Activated CD4-positive, alpha-beta memory T cell treated with anti-CD3 and anti-CD28 coated beads, Interleukin-2, amount 10 ng/mL, durations not matched to agents 7 days and 5 days (primary cell): ENCODE data around the gene EPS8L1. TPM values are rescaled to one million over a fixed set of nuclear protein-coding genes. Genes with fewer than 3 reads are reported as not detected.
"Not testable (repeated sequence)": the region's sequence is repeated elsewhere in the genome, so short reads cannot be mapped to it uniquely, and the experiment has no call there.

Experiments
- CTCF ChIA-PET: fragments of 350-600 bp; sonication (Branson Sonifier 250); formaldehyde crosslinking; loops from one replicate; lab custom pipeline; 2021; ENCODE audit warnings: antibody characterized with exemption, inconsistent platforms; lab: Charles Lee
- POLR2A ChIA-PET: fragments of 350-600 bp; sonication (Branson Sonifier 250); formaldehyde crosslinking; loops from one replicate; lab custom pipeline; 2021; ENCODE audit warnings: antibody characterized with exemption; lab: Charles Lee
- DNase-seq: peaks from one replicate; pipeline ENCODE4 v3.0.0-alpha.2; 2020
- H3K27ac Mint-ChIP-seq: one replicate; pipeline ENCODE4 v1.8.0; 2021; ENCODE audit warnings: mild to moderate bottlenecking, mixed read lengths
- H3K27me3 Mint-ChIP-seq: one replicate; pipeline ENCODE4 v1.8.0; 2021; ENCODE audit warnings: mixed read lengths
- H3K36me3 Mint-ChIP-seq: one replicate; pipeline ENCODE4 v1.8.0; 2021; ENCODE audit warnings: low read depth, mixed read lengths
- H3K4me1 Mint-ChIP-seq: one replicate; pipeline ENCODE4 v1.8.0; 2021; ENCODE audit warnings: mixed read lengths
- H3K4me3 Mint-ChIP-seq: one replicate; pipeline ENCODE4 v1.8.0; 2021; ENCODE audit warnings: mild to moderate bottlenecking, mixed read lengths
- H3K9me3 Mint-ChIP-seq: one replicate; pipeline ENCODE4 v1.8.0; 2021; ENCODE audit warnings: mixed read lengths
- total RNA-seq, 2 experiments: library from RNA; stranded (reverse); gene quantifications; one replicate each; pipeline ENCODE4 v1.2.3, GENCODE V29; 2021

Gene EPS8L1
- total RNA-seq, 2 experiments from 2014 or later: 6.9 to 7.6 TPM

DNA sequence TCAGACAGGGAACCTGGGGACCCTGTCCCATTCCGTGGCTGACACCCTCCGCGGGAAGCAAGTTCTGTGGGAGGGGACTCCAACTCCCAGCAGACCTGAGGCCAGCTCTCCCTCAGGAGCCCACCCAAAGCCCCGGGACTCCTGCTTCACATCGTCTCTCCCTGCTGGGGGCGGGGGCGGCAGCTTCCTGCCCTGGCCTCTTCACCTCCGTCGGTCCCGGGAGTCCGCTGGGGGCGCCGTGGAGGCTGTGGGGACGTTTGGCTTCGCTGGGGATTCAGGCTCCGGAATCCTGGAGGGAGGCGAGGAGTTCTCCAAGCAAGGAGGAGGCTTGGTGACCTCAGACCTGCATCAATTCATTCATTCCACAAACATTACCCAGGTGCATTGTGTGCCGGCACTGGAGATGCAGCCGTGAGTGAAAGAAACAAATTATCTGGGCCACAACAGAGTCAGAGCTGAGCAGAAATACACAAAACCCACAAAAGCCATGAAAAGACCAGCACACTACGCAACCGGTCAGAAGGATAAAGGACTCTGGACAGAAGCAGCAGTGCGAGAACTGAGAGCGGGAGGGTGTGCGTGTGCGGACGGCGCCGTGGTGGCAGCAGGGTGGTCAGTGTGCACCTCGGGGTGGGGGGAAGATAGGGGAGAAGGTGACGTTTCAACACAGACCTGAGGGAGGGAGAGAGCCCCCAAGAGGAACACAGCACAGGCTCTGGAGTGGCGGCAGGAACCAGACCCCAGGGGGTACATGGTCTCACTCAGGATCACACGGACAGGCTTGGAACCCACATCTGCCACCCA lies 19.0 kb downstream of the EPS8L1 start:
- Mint-ChIP-seq H3K4me1 (no peaks in the 10 kb centered on the region), H3K27ac (no peak overlapping the region), H3K27me3 (no peaks in the 10 kb centered on the region), H3K4me3 (no peak overlapping the region), H3K9me3 (no peaks in the 10 kb centered on the region), H3K36me3 (peaks cover 19% of the 10 kb centered on the region)
- no peak for DNase-seq
- POLR2A ChIA-PET: no interaction called here
- CTCF ChIA-PET: no interaction called here

DNA sequence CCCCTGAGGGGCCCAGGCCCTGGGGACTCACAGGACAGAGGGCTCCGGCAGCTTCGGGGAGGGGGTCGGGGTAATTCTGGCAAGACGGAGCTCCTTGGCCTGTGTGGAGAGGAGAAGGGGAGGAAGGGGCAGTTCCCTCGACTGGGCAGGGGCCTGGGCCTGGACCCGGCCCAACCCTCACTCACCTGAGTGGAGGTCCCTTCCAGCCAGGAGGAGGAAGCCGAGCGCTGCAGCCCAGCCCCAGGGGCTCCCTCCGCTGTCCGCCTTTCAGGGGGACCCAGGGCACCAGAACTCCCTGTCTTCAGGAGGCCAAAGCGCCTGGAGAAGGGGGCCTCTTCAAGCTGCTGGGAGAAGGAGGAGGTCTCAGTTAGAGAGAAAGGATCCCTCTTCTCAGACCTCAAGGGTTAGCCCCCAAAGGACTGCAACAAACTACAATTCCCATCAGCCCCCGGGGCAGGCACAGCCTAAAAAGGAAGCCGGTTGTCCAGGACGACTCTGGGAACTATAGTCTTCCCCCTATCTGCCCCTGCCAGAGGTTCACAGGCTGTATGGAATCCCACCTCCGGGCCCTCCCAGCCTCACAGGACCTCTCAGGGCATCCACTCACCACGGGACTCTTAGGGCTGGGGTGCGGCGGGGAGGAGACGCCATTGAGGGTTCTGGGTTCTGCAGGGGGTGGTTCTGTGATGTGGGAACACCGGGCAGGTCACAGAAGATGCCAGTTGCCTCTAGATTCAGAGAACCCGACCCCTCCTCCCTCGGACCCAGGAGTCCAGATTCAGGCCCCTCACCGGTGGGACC lies 19.8 kb downstream of the EPS8L1 start:
- Mint-ChIP-seq H3K27me3 (no peaks in the 10 kb centered on the region), H3K4me1 (no peaks in the 10 kb centered on the region), H3K27ac (no peak overlapping the region), H3K36me3 (peaks cover 17% of the 10 kb centered on the region), H3K9me3 (no peaks in the 10 kb centered on the region), H3K4me3 (no peak overlapping the region)
- CTCF ChIA-PET: interaction anchor here (0.6 kb wide), 1 partner anchor 46 kb away, joined by 3 read pairs; no protein-coding TSS in a partner anchor
- no peak for DNase-seq
- POLR2A ChIA-PET: interaction anchor here (0.8 kb wide), 1 partner anchor 9 kb away, joined by 3 read pairs; no protein-coding TSS in a partner anchor

DNA sequence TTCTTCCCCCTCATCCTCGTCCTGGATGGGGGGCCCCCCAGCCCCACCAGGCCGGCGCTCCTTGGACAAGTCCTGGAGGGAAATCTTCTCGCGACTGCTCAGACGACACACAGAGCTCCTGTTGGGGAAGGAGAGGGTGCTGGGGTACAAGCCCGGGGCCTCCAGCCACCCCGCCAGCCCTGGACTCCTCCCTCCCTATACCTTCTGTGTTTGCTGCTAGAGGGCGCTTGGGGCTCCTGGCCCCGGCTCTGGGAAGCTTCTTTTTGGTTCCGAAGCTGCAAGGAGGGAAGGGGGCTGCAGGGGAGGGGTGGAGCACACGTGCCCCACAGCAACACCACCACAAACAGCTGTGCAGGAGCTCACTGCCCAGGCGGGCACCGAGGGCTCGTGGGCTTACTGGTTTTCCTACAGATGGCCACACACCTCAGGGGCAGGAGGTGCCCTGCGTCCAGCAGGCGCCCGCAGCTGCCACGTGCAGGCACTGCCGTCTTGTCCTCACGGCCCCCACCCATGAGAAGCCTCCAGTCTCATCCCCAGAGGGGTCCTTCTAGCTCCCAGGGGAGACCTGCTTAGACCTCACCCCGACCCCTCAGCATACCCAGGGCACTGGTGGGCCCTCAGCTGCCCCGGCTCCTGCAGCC lies 20.5 kb downstream of the EPS8L1 start:
- peaks cover 13% of the 10 kb centered on the region for H3K36me3 Mint-ChIP-seq
- no peaks in the 10 kb centered on the region for H3K4me1 Mint-ChIP-seq
- no peak for DNase-seq
- no peaks in the 10 kb centered on the region for H3K9me3 Mint-ChIP-seq
- H3K27ac Mint-ChIP-seq: no peak overlapping the region
- H3K4me3 Mint-ChIP-seq: no peak overlapping the region
- POLR2A ChIA-PET: interaction anchor here (0.8 kb wide), 1 partner anchor 10 kb away, joined by 3 read pairs; no protein-coding TSS in a partner anchor
- no peaks in the 10 kb centered on the region for H3K27me3 Mint-ChIP-seq
- CTCF ChIA-PET: interaction anchor here (0.6 kb wide), 1 partner anchor 45 kb away, joined by 3 read pairs; no protein-coding TSS in a partner anchor

DNA sequence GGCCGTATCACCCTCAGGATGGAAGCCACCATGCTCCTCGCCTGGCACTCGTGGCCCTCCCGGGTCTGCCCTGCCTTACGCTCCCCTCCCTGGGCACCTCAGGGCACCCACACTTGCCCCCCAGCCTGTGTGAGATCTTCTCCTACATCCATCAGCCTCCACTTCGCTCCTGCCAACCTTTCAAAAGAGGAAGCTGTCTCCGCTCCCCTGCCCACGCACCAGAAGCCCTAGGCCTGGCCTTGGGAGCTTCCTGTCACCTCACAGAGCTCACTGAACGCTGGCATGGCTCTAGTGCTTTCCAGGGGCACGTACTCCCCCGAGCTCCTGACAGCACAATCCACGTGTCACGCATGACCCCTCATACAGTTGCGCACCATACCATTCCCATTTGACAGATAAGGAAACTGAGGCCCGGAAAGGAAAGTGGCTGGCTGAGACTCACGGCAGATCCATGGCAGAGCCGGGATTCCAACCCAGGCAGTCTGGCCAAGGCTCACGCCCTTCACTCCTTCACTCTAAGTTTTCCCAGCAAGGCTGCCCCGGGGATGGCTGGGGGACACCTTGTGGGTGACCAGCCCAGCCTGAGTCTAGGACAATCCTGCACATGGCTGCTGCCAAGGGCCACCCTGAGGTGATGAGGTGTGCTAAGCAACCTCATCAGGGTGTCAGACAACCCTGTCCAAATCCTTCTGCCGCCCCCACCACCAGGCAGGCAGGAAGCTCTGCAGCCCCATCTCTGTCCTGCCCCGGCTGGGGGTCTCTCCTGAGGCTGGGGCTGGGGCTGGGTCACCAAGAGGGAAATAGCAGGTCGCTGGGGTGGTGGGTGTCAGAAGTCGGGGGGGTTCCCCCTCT lies 22.4 kb downstream of the EPS8L1 start:
- DNase-seq: no peak
- H3K4me3 Mint-ChIP-seq: no peak overlapping the region
- H3K9me3 Mint-ChIP-seq: peaks cover under 1% of the 10 kb centered on the region
- peaks cover 25% of the 10 kb centered on the region for H3K36me3 Mint-ChIP-seq
- no peaks in the 10 kb centered on the region for H3K4me1 Mint-ChIP-seq
- ChIA-PET POLR2A (no interaction called here), CTCF (no interaction called here)
- H3K27me3 Mint-ChIP-seq: no peaks in the 10 kb centered on the region
- H3K27ac Mint-ChIP-seq: no peak overlapping the region

DNA sequence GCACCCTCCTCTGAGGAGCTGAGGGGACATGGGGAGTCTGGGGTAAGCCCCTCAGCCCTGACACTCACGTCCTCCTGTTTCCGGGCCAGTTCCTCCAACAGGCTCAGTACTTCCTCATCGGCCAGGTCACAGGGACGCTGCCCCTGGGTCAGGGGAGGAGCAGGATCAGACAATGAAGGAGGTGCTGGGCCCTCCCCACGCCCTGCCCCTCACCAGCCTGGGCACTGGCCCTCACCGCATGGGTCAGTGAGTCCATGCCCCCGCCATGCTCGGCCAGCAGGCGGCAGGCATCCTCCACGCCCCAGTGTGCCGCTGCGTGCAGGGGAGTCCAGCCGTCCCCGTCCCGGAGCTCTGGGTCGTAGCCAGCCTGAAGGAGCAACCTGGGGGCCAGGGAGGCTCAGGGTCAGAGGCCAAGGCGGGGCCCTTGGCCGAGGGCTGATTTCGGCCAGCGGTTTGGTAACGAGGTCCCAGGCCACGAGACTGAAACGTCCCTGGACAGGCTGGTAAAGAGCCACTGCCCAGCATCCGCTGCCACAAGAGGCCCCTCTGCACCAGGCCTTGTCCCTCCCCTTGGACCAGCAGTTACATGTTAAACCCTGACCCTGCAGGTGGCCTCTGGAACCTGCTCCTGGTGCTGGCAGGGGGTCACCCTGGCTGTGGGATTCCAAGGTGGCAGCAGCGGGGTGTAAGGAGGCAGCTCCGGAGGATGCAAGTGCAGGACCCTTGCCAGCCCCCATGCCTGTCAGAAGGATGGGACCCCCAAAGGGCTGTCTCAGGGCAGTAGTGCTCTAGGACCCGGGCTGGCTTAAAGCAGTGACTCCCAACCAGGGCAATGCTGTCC lies 23.3 kb downstream of the EPS8L1 start:
- no peak overlapping the region for H3K4me3 Mint-ChIP-seq
- POLR2A ChIA-PET: no interaction called here
- H3K27ac Mint-ChIP-seq: no peak overlapping the region
- peaks cover 2% of the 10 kb centered on the region for H3K9me3 Mint-ChIP-seq
- DNase-seq: no peak
- CTCF ChIA-PET: no interaction called here
- H3K36me3 Mint-ChIP-seq: peaks cover 31% of the 10 kb centered on the region
- H3K27me3 Mint-ChIP-seq: no peaks in the 10 kb centered on the region
- no peaks in the 10 kb centered on the region for H3K4me1 Mint-ChIP-seq

DNA sequence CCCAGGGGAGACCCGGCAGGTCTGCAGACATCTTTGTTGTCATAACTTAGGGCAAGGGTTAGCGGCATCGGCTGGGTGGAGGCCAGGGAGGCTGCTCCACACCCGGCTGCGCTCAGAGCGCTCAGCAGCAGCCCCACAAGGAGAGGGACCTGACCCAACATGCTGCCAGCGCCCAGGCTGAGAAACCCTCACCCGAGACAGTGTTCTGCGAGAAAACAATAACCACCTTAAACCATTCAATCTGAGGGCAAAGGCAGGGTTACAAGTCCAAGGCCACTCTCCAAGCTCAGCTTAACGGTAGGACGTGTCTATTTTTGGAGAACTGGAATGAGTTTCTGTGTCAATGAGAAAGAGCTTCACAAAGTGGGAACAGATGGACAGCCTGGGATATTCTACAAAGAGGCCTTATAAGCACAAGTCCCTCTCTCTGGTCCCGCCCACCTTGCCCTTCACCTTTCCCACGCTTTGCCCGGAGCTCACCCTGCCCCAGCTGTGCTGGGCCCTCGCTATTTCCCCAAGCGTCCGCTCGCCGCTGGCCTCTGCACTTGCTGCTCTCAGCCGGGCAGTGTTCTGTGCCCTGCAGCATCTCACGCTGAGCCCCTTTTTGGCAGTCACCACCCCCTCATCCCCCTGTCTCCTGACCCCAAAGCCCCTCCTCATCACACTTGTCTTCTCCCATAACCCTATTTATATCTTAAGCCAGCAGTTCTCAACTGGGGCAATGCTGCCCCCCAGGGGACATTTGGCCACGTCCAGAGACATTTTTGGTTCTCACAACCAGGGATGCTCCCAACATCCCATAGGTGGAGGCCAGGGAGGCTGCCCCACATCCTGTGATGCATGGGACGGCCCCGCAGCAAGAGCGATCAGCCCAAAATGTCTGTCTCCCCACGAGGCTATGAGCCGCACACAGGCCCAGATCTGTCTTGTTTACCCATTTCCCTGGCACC lies 24.2 kb downstream of the EPS8L1 start:
- Mint-ChIP-seq H3K9me3 (peaks cover 2% of the 10 kb centered on the region), H3K27ac (no peak overlapping the region), H3K27me3 (no peaks in the 10 kb centered on the region), H3K36me3 (peaks cover 27% of the 10 kb centered on the region), H3K4me3 (no peak overlapping the region), H3K4me1 (no peaks in the 10 kb centered on the region)
- ChIA-PET CTCF (no interaction called here), POLR2A (no interaction called here)
- no peak for DNase-seq

DNA sequence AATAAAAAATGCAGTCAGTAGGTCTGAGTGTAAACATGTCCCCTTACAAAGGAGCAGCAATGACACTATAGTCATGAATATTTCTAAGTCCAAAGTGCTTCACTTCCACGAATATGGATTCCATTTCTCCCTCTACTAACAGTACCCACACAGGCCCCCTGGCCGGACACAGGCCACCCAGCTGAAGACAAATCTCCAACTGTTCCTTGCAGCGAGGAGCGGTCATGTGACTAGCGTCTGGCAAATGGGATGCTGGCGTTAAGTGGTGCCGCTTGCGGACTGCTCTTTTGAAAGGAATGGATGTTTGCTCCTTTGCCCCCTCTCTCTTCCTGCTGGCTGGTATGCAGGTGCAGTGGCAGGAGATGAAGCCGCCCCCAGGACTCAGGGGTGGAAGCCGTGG lies 25.6 kb downstream of the EPS8L1 start:
- ChIA-PET CTCF (no interaction called here), POLR2A (no interaction called here)
- H3K27ac Mint-ChIP-seq: no peak overlapping the region
- no peaks in the 10 kb centered on the region for H3K4me1 Mint-ChIP-seq
- no peak for DNase-seq
- no peaks in the 10 kb centered on the region for H3K27me3 Mint-ChIP-seq
- H3K36me3 Mint-ChIP-seq: peaks cover 35% of the 10 kb centered on the region
- no peak overlapping the region for H3K4me3 Mint-ChIP-seq
- peaks cover 2% of the 10 kb centered on the region for H3K9me3 Mint-ChIP-seq

DNA sequence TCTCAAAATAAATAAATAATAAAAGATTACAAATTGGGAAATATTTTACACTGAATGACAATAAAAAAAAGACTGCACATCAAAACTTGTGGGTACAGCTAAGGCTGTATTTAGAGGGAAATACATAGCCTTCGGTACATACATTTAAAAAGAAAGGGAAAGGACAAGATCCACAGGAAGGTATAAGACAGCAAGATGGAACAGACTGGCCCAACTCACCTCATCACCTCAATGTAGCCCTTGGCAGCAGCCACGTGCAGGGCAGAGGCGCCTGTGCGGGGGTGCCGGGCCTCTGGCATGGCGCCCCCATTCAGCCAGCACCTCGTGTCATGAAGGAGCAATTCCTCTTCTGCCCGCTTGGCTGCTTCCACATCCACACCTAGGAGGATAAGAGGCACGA lies 27.5 kb downstream of the EPS8L1 start:
- ChIA-PET CTCF (no interaction called here), POLR2A (no interaction called here)
- DNase-seq: no peak
- peaks cover 2% of the 10 kb centered on the region for H3K9me3 Mint-ChIP-seq
- H3K27me3 Mint-ChIP-seq: no peaks in the 10 kb centered on the region
- no peaks in the 10 kb centered on the region for H3K4me1 Mint-ChIP-seq
- H3K36me3 Mint-ChIP-seq: peaks cover 45% of the 10 kb centered on the region
- H3K27ac Mint-ChIP-seq: no peak overlapping the region
- H3K4me3 Mint-ChIP-seq: no peak overlapping the region

DNA sequence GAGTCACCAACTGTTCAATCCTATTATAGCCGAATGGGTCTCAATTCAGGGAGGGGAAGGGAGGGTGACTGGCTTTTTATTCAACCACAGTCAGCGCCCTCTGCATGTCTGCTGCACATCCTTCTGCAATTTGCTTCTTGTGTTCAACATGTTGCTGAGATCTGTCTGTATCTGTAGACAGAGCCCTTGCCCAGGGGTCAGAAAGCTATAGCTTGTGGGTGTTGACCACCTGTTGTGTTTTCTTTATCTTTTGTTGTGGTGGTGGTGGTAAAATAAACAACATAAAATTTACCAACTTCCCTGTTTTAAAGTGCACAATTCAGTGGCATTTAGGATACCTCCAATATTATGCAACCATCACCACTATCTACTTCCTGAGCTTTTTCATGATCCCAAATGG lies 29.6 kb downstream of the EPS8L1 start:
- no peaks in the 10 kb centered on the region for H3K27me3 Mint-ChIP-seq
- peaks cover 2% of the 10 kb centered on the region for H3K4me1 Mint-ChIP-seq
- DNase-seq: no peak
- ChIA-PET CTCF (interaction anchor here (0.8 kb wide), 2 partner anchors 16 to 17 kb away, joined by 3 read pairs; no protein-coding TSS in a partner anchor), POLR2A (no interaction called here)
- no peak overlapping the region for H3K4me3 Mint-ChIP-seq
- no peak overlapping the region for H3K27ac Mint-ChIP-seq
- peaks cover 57% of the 10 kb centered on the region for H3K36me3 Mint-ChIP-seq
- H3K9me3 Mint-ChIP-seq: peaks cover 2% of the 10 kb centered on the region

DNA sequence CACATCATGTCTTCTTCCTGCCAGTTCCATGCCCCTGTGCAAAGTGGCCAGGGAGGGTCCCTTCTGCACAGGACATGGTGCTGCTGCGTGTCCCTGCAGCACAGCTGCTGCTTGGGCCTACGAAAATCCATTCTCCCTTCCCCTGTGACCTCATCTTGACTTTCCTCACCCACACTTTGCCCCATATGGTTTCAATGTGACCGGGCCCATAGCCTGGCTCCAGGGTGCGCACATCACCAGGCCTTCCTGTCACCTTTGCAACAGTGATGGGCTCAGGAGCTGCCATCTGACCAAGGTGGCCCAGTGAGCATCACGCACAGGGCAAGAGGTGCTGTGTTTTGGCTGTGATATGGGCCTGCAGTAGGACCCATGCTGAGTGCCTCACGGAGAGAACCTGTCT lies 30.9 kb downstream of the EPS8L1 start:
- Mint-ChIP-seq H3K4me1 (peaks cover 4% of the 10 kb centered on the region), H3K27ac (peak overlapping the region; percentile 29), H3K4me3 (no peak overlapping the region), H3K9me3 (peaks cover 2% of the 10 kb centered on the region), H3K36me3 (peaks cover 59% of the 10 kb centered on the region), H3K27me3 (no peaks in the 10 kb centered on the region)
- CTCF ChIA-PET: interaction anchor here (1.7 kb wide), 1 partner anchor 10 kb away, joined by 5 read pairs; the partner anchor contains the start of gene PPP1R12C
- DNase-seq: no peak
- POLR2A ChIA-PET: interaction anchor here (1.0 kb wide), 1 partner anchor 11 kb away, joined by 5 read pairs; the partner anchor contains the start of gene PPP1R12C

DNA sequence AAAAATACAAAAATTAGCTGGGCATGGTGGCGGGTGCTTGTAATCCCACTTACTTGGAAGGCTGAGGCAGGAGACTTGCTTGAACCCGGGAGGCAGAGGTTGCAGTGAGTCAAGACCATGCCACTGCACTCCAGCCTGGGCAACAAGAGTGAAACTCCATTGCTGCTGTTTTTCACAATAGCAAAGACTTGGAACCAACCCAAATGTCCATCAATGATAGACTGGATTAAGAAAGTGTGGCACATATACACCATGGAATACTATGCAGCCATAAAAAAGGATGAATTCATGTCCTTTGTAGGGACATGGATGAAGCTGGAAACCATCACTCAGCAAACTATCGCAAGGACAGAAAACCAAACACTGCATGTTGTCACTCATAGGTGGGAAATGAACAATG lies 31.6 kb downstream of the EPS8L1 start:
- ChIA-PET POLR2A (interaction anchor here (1.0 kb wide), 1 partner anchor 11 kb away, joined by 5 read pairs; the partner anchor contains the start of gene PPP1R12C), CTCF (interaction anchor here (1.7 kb wide), 1 partner anchor 10 kb away, joined by 5 read pairs; the partner anchor contains the start of gene PPP1R12C)
- H3K36me3 Mint-ChIP-seq: peaks cover 54% of the 10 kb centered on the region
- not testable (repeated sequence) for H3K27ac Mint-ChIP-seq, H3K27me3 Mint-ChIP-seq, DNase-seq, H3K4me3 Mint-ChIP-seq, H3K4me1 Mint-ChIP-seq, H3K9me3 Mint-ChIP-seq
